K562 (cell line): ENCODE results near the gene HOXB5. TPM values are rescaled to one million over a fixed set of nuclear protein-coding genes. Genes with fewer than 3 reads are reported as not detected.

Experiments
- ARNT ChIP-seq, 2 experiments: fragments of 450-650 bp; IDR thresholded peaks; 2 replicates each; pipeline ENCODE4 v1.6.1; 2016; ENCODE audit warnings: mild to moderate bottlenecking in 1 of 2
- CBFB ChIP-seq: sonication (generic); formaldehyde crosslinking; IDR thresholded peaks from 2 replicates; pipeline ENCODE4 v1.4.0; 2020; ENCODE audit warnings: mild to moderate bottlenecking, missing genetic modification reagents
- CREB3 ChIP-seq: fragments of 450-650 bp; conservative IDR thresholded peaks from 2 replicates; pipeline ENCODE4 v1.6.1; 2016; ENCODE audit warnings: missing genetic modification characterization, low read depth, mild to moderate bottlenecking, missing compliant biosample characterization, moderate library complexity
- EP300 ChIP-seq: IDR thresholded peaks from 2 replicates; pipeline ENCODE4 v1.6.1; 2012; ENCODE audit warnings: low read length, improper control_type of control experiment
- ETS1 ChIP-seq: conservative IDR thresholded peaks from 2 replicates; pipeline ENCODE4 v1.6.1; 2011; ENCODE audit warnings: low read depth, mild to moderate bottlenecking, low read length; ENCODE audit not compliant: control insufficient read depth
- EZH2 ChIP-seq: IDR thresholded peaks from 2 replicates; pipeline ENCODE4 v1.6.1; 2012; ENCODE audit warnings: low read depth, mild to moderate bottlenecking, inconsistent platforms, low read length, borderline replicate concordance
- FOXO4 ChIP-seq: fragments of 450-650 bp; formaldehyde crosslinking; IDR thresholded peaks from 2 replicates; pipeline ENCODE4 v1.4.0; 2020; ENCODE audit warnings: mild to moderate bottlenecking, moderate library complexity
- GABPA ChIP-seq: fragments of 200-800 bp; sonication (Bioruptor generic); conservative IDR thresholded peaks from 2 replicates; pipeline ENCODE4 v1.6.1; 2016; ENCODE audit warnings: low read depth, missing genetic modification characterization, missing compliant biosample characterization
- NCOA1 ChIP-seq: fragments of 450-650 bp; IDR thresholded peaks from 2 replicates; pipeline ENCODE4 v1.6.1; 2016; ENCODE audit warnings: low read depth
- NR1H2 ChIP-seq: sonication (generic); formaldehyde crosslinking; IDR thresholded peaks from 2 replicates; pipeline ENCODE4 v1.4.0; 2020; ENCODE audit warnings: mild to moderate bottlenecking, missing genetic modification reagents
- POLR3G ChIP-seq: IDR thresholded peaks from 2 replicates; pipeline ENCODE4 v1.6.1; 2011; ENCODE audit not compliant: insufficient read length, insufficient replicate concordance; ENCODE audit errors: extremely low read depth
- RBM15 ChIP-seq: fragments of 200-400 bp; formaldehyde crosslinking; IDR thresholded peaks from 2 replicates; pipeline ENCODE4 v1.6.1; 2018; ENCODE audit warnings: mild to moderate bottlenecking, low read length, moderate library complexity; ENCODE audit not compliant: insufficient read depth
- RBM39 ChIP-seq: fragments of 200-400 bp; formaldehyde crosslinking; optimal IDR thresholded peaks from 2 replicates; pipeline ENCODE3; 2018; ENCODE audit warnings: low read depth, low read length
- SIRT6 ChIP-seq: IDR thresholded peaks from one replicate; pipeline ENCODE4 v1.6.1; 2012; ENCODE audit warnings: low read depth, mild to moderate bottlenecking, control low read depth, inconsistent platforms, low read length, moderate library complexity
- SMAD2 ChIP-seq: fragments of 150-350 bp; IDR thresholded peaks from 2 replicates; pipeline ENCODE4 v1.6.1; 2014; ENCODE audit warnings: low read depth, mild to moderate bottlenecking, low read length
- SP1 ChIP-seq: sonication (generic); formaldehyde crosslinking; IDR thresholded peaks from 2 replicates; pipeline ENCODE4 v1.8.1; 2022; ENCODE audit warnings: mild to moderate bottlenecking, missing genetic modification reagents
- TARDBP ChIP-seq: fragments of 450-650 bp; IDR thresholded peaks from 2 replicates; pipeline ENCODE4 v1.6.1; 2016
- ZBTB11 ChIP-seq, 3 experiments: fragments of 200-800 bp in 1 of 3; fragments of 250-450 bp in 1 of 3; fragments of 450-650 bp in 1 of 3; sonication (Bioruptor Pico) in 1 of 3; sonication (Bioruptor generic) in 1 of 3; formaldehyde crosslinking in 1 of 3; IDR thresholded peaks; 2 replicates each; pipeline versions ENCODE4 v1.6.1 to v1.8.0; 2016 to 2022; ENCODE audit warnings: mild to moderate bottlenecking in 2 of 3, missing genetic modification characterization in 2 of 3, missing compliant biosample characterization in 1 of 3, moderate library complexity in 1 of 3
- ZFP36 ChIP-seq: fragments of 150-350 bp; IDR thresholded peaks from 2 replicates; pipeline ENCODE4 v1.6.1; 2018; ENCODE audit warnings: low read length, low read depth; ENCODE audit not compliant: partially characterized antibody
- ZNF398 ChIP-seq: fragments of 250-450 bp; sonication (Bioruptor Pico); IDR thresholded peaks from 2 replicates; pipeline ENCODE4 v1.8.0; 2021; ENCODE audit warnings: moderate library complexity, mild to moderate bottlenecking, inconsistent platforms
- polyA plus RNA-seq, 8 experiments: library from polyadenylated mRNA; depleted of rRNA in 4 of 8; stranded (reverse) in 5 of 8; unstranded in 3 of 8; fragments of >200 nt; fragmentation: Nextera tagmentation in 2 of 8; fragmentation: Illumina TruSeq in 1 of 8; extraction: Ambion mirVana in 2 of 8; extraction: Trizol in 1 of 8; gene quantifications; 2 replicates each; pipeline versions ENCODE4 v1.2.1 to v1.2.3, GENCODE V29; 2011 to 2014; ENCODE audit warnings: inconsistent platforms in 1 of 8, missing spikeins in 1 of 8
- total RNA-seq, 7 experiments: library from RNA; depleted of rRNA in 6 of 7; stranded (reverse); fragments of >200 nt in 6 of 7; fragmentation: Illumina TruSeq in 2 of 7; extraction: Trizol in 2 of 7; gene quantifications; 2 replicates each; pipeline versions ENCODE4 v1.2.1 to v1.2.3, GENCODE V29; 2011 to 2021; ENCODE audit warnings: low replicate concordance in 1 of 7

HOXB5 gene
- total and polyA plus RNA-seq, 9 of the 15 experiments (the other 6 are each of a cell fraction or from before 2014, with no cell fraction given): 0.24 to 2.7 (median 0.65) TPM

- no peak for TF ChIP-seq ZBTB11 (CRISPR knock-in tag; IDR thresholded peaks at IDR 0.05)
- TF ChIP-seq GABPA (tag): peak; percentile 20; the same call in 1 of the 2 replicates
- no peak for TF ChIP-seq CREB3 (tag)
- no peak for TF ChIP-seq ZNF398 (CRISPR knock-in tag)
- TF ChIP-seq POLR3G: no peak
- no peak for TF ChIP-seq ARNT (IDR thresholded peaks at IDR 0.05)
- TF ChIP-seq SMAD2: no peak
- no peak for TF ChIP-seq RBM39
- TF ChIP-seq RBM15: no peak
- no peak for TF ChIP-seq SIRT6
- TF ChIP-seq EZH2: no peak
- TF ChIP-seq TARDBP: no peak
- no peak for TF ChIP-seq ETS1
- no peak for TF ChIP-seq ZFP36
- no peak; the same call in 1 of the 2 replicates for TF ChIP-seq SP1 (CRISPR knock-in tag)
- TF ChIP-seq NR1H2 (CRISPR knock-in tag): no peak
- no peak for TF ChIP-seq NCOA1
- no peak for TF ChIP-seq CBFB
- TF ChIP-seq EP300: no peak
- no peak for TF ChIP-seq FOXO4
These were observed 51.9 kb downstream of the HOXB5 start (continued) for GRCh38 chr17:48541577-48542113.
